GM12878 (cell line): ENCODE data around the gene CRTC1. TPM values are rescaled to one million over a fixed set of nuclear protein-coding genes. Genes with fewer than 3 reads are reported as not detected.
A peak's percentile ranks its signal among the peaks of the same experiment; 100 is the strongest.

Experiments used
- ATAC-seq: fragments of 200-7000 bp; cut with Tn5 transposase; 3 replicates; pipeline ENCODE4 v1.9.1; 2020; ENCODE audit warnings: mild to moderate bottlenecking, moderate library complexity
- BruUV-seq: library from RNA; stranded (reverse); fragments of 400-500 nt; replicated peaks from 2 replicates; lab custom pipeline; 2021; lab: Mats Ljungman, UMichigan
- CTCF ChIA-PET: fragments of 300-600 bp; sonication (Branson Sonifier 250); formaldehyde crosslinking; extraction: SDS; loops from one replicate; lab custom pipeline; 2021; ENCODE audit warnings: inconsistent platforms; lab: Yijun Ruan, JAX
- POLR2A ChIA-PET: fragments of 350-600 bp; formaldehyde crosslinking; extraction: SDS; loops from one replicate; lab custom pipeline; 2021; ENCODE audit warnings: inconsistent platforms; lab: Charles Lee
- RAD21 ChIA-PET: fragments of 300-600 bp; sonication (Branson Sonifier 250); formaldehyde crosslinking; loops from one replicate; lab custom pipeline; 2023; ENCODE audit warnings: antibody characterized with exemption; ENCODE audit not compliant: unreplicated experiment; lab: Charles Lee
- SMC1A ChIA-PET: fragments of 300-600 bp; sonication (Branson Sonifier 250); formaldehyde crosslinking; loops from one replicate; lab custom pipeline; 2023; ENCODE audit not compliant: unreplicated experiment, uncharacterized antibody; lab: Charles Lee
- DNase-seq: peaks from one replicate; pipeline ENCODE4 v3.0.0-alpha.2; 2011; ENCODE audit warnings: low read depth, low spot score
- FAIRE-seq: peaks from 3 replicates; lab custom pipeline; 2011; peaks lifted over from hg19 to GRCh38; lab: Jason Lieb, UNC
- H2AFZ ChIP-seq: 2 replicates; pipeline ENCODE4 v1.6.0; 2011; ENCODE audit warnings: low read depth, low read length, control low read depth; ENCODE audit not compliant: control insufficient read depth
- H3K27ac ChIP-seq: 2 replicates; pipeline ENCODE4 v1.5.1; 2011; ENCODE audit warnings: control low read depth; ENCODE audit not compliant: control insufficient read depth, insufficient read depth
- H3K27me3 ChIP-seq, 2 experiments: replicated peaks in 1 of 2; 2 replicates each; pipeline versions ENCODE4 v1.6.0 to v1.6.1; 2011; ENCODE audit warnings: low read length in 1 of 2; ENCODE audit not compliant: control insufficient read depth in 2 of 2, insufficient read depth in 2 of 2
- H3K36me3 ChIP-seq, 2 experiments: 2 replicates each; pipeline ENCODE4 v1.5.1; 2011; ENCODE audit warnings: low read length in 1 of 2; ENCODE audit not compliant: control insufficient read depth in 2 of 2, insufficient read depth in 2 of 2
- H3K4me1 ChIP-seq: 2 replicates; pipeline ENCODE4 v1.6.1; 2011; ENCODE audit warnings: mild to moderate bottlenecking, low read length, moderate library complexity, mixed read lengths; ENCODE audit not compliant: control insufficient read depth, insufficient read depth
- H3K4me2 ChIP-seq: 2 replicates; pipeline ENCODE4 v1.6.0; 2011; ENCODE audit warnings: control low read depth; ENCODE audit not compliant: control insufficient read depth, insufficient read depth
- H3K4me3 ChIP-seq: fragments of 200-600 bp; sonication (generic); 2 replicates; pipeline ENCODE4 v1.5.1; 2016
- H3K79me2 ChIP-seq: 2 replicates; pipeline ENCODE4 v1.6.0; 2011; ENCODE audit warnings: low read length; ENCODE audit not compliant: control insufficient read depth, insufficient read depth
- H3K9ac ChIP-seq: 2 replicates; pipeline ENCODE4 v1.8.0; 2011; ENCODE audit warnings: low read length, control low read depth, mixed read lengths; ENCODE audit not compliant: control insufficient read depth, insufficient read depth
- H3K9me3 ChIP-seq: replicated peaks from 3 replicates; pipeline ENCODE4 v1.5.1; 2011; ENCODE audit warnings: mild to moderate bottlenecking, low read length; ENCODE audit not compliant: control insufficient read depth, insufficient read depth
- H4K20me1 ChIP-seq: 2 replicates; pipeline ENCODE4 v1.6.0; 2011; ENCODE audit not compliant: control insufficient read depth, insufficient read depth
- BRCA1 ChIP-seq: IDR thresholded peaks from 2 replicates; pipeline ENCODE4 v1.6.1; 2011; ENCODE audit warnings: low read depth, low read length, improper control_type of control experiment
- FOS ChIP-seq: IDR thresholded peaks from 3 replicates; pipeline ENCODE4 v1.6.1; 2011; ENCODE audit warnings: borderline replicate concordance; ENCODE audit not compliant: insufficient read length; ENCODE audit errors: extremely low read depth
- HDAC2 ChIP-seq: fragments of 200-600 bp; sonication (generic); IDR thresholded peaks from 2 replicates; pipeline ENCODE4 v1.6.1; 2017
- IRF5 ChIP-seq: fragments of 450-650 bp; IDR thresholded peaks from 2 replicates; pipeline ENCODE4 v1.6.1; 2017; ENCODE audit warnings: borderline replicate concordance
- MYC ChIP-seq: IDR thresholded peaks from 2 replicates; pipeline ENCODE4 v1.6.1; 2011; ENCODE audit warnings: mild to moderate bottlenecking, low read length, moderate library complexity, inconsistent platforms; ENCODE audit not compliant: insufficient read depth, insufficient replicate concordance, insufficient read length, severe bottlenecking
- NFXL1 ChIP-seq: fragments of 450-650 bp; IDR thresholded peaks from 2 replicates; pipeline ENCODE4 v1.6.1; 2017; ENCODE audit warnings: antibody characterized with exemption, mild to moderate bottlenecking, borderline replicate concordance
- RBBP5 ChIP-seq: fragments of 200-600 bp; sonication (generic); conservative IDR thresholded peaks from 2 replicates; pipeline ENCODE4 v1.6.1; 2016
- SIX5 ChIP-seq: IDR thresholded peaks from 2 replicates; pipeline ENCODE4 v1.6.1; 2011; ENCODE audit warnings: mild to moderate bottlenecking, low read depth, low read length, moderate library complexity; ENCODE audit not compliant: severe bottlenecking
- SKIL ChIP-seq: fragments of 450-650 bp; IDR thresholded peaks from 2 replicates; pipeline ENCODE4 v1.6.1; 2017; ENCODE audit warnings: mild to moderate bottlenecking, low read depth, inconsistent platforms; ENCODE audit not compliant: poor library complexity, severe bottlenecking
- SPI1 ChIP-seq: IDR thresholded peaks from 2 replicates; pipeline ENCODE4 v1.6.1; 2011; ENCODE audit warnings: low read depth, mild to moderate bottlenecking, low read length, moderate library complexity, borderline replicate concordance; ENCODE audit not compliant: insufficient read depth
- SREBF2 ChIP-seq: IDR thresholded peaks from 2 replicates; pipeline ENCODE4 v1.6.1; 2012; ENCODE audit warnings: mild to moderate bottlenecking, low read length
- TCF7 ChIP-seq: IDR thresholded peaks from 2 replicates; pipeline ENCODE4 v1.6.1; 2014; ENCODE audit warnings: antibody characterized with exemption, borderline replicate concordance
- ZBTB11 ChIP-seq: fragments of 450-650 bp; formaldehyde crosslinking; IDR thresholded peaks from 2 replicates; pipeline ENCODE4 v1.5.0; 2022; ENCODE audit warnings: mild to moderate bottlenecking, missing genetic modification characterization
- ZNF207 ChIP-seq: fragments of 450-650 bp; IDR thresholded peaks from 2 replicates; pipeline ENCODE4 v1.6.1; 2014; ENCODE audit warnings: antibody characterized with exemption, mild to moderate bottlenecking, borderline replicate concordance
- WGBS: methylation state at CpG from one replicate; pipeline ENCODE4 v1.1.6; 2016; ENCODE audit warnings: low lambda C conversion rate; ENCODE audit not compliant: insufficient replicate concordance, insufficient coverage; ENCODE audit errors: missing lambda C conversion rate; 5-methylcytosine and 5-hydroxymethylcytosine counted together
- in situ Hi-C: fragments of 300-500 bp; cut with MboI; formaldehyde crosslinking; loops from 9 replicates; pipeline ENCODE4 v1.14.3; 2018; ENCODE audit warnings: mixed read lengths
- intact Hi-C: fragments of 100-400 bp; cut with micrococcal nuclease; formaldehyde crosslinking; loops from one replicate; pipeline ENCODE4 v1.14.2; 2022; ENCODE audit not compliant: unreplicated experiment
- polyA plus RNA-seq, 11 experiments: library from polyadenylated mRNA; depleted of rRNA in 4 of 11; unstranded in 6 of 11; stranded (reverse) in 5 of 11; fragments of >200 nt; fragmentation: Nextera tagmentation in 4 of 11; fragmentation: Illumina TruSeq in 1 of 11; extraction: Ambion mirVana in 4 of 11; extraction: Trizol in 1 of 11; gene quantifications; 1 replicate in 1 of 11; 2 replicates in 10 of 11; pipeline versions ENCODE4 v1.2.1 to v1.2.3, GENCODE V29; 2011 to 2016; ENCODE audit warnings: inconsistent platforms in 2 of 11, missing spikeins in 2 of 11, low read depth in 1 of 11
- total RNA-seq, 4 experiments: library from RNA; depleted of rRNA in 3 of 4; stranded (reverse); fragments of >200 nt in 3 of 4; fragmentation: Illumina TruSeq in 1 of 4; extraction: Trizol in 1 of 4; gene quantifications; 2 replicates each; pipeline versions ENCODE4 v1.2.1 to v1.2.3, GENCODE V29; 2013 to 2021

The CRTC1 gene
- total and polyA plus RNA-seq, 10 of the 15 experiments (the other 5 are each of a cell fraction or from before 2014, with no cell fraction given), result 0.02 to 4.6 (median 1.1) TPM; not detected in 1

GRCh38 chr19:18635831-18636182 lies 47.7 kb upstream of the CRTC1 start (continued):
- TF ChIP-seq RBBP5, result no peak
- no peak for TF ChIP-seq BRCA1
- no peak for TF ChIP-seq NFXL1
- TF ChIP-seq SKIL, result no peak
- TF ChIP-seq SREBF2, result no peak
- TF ChIP-seq, all 136 proteins: peak for 0

- intact Hi-C loops, result loop anchor here (1.0 to 2.0 kb wide), 2 partner anchors 114 to 282 kb away; partner anchors contain the start of genes COPE, DDX49 and ELL
- Histone ChIP-seq H3K4me3 (peak overlapping the region; percentile 72), H3K4me2 (peak overlapping the region; percentile 92), H3K9ac (no peak overlapping the region; the same call in 1 of the 2 replicates), H3K79me2 (peaks cover 14% of the 10 kb centered on the region), H3K36me3 (no peaks in the 10 kb centered on the region), H3K27me3 (no peaks in the 10 kb centered on the region), H2AFZ (peak overlapping the region; percentile 99), H3K9me3 (no peaks in the 10 kb centered on the region), H4K20me1 (no peaks in the 10 kb centered on the region), H3K27ac (peak overlapping the region; percentile 31; the same call in 1 of the 2 replicates), H3K4me1 (peaks cover 9% of the 10 kb centered on the region)
- CTCF ChIA-PET, result no interaction called here
- POLR2A ChIA-PET, result no interaction called here
- FAIRE-seq (peak; percentile 98), ATAC-seq (peak; percentile 96), DNase-seq (peak; percentile 83)
- SMC1A ChIA-PET, result no interaction called here
- in situ Hi-C loops, result no loop called here
- RAD21 ChIA-PET, result no interaction called here
- WGBS, result 1% methylated on average over 25 of the region's 44 CpGs
- no TSS peak for BruUV-seq
- TF ChIP-seq ZNF207, result no peak
- TF ChIP-seq FOS, result no peak
- TF ChIP-seq ZBTB11 (CRISPR knock-in tag), result no peak
- no peak for TF ChIP-seq HDAC2
- no peak for TF ChIP-seq IRF5
- no peak for TF ChIP-seq SIX5
- no peak for TF ChIP-seq MYC
- TF ChIP-seq SPI1, result peak; percentile 8; the same call in 1 of the 2 replicates
- TF ChIP-seq TCF7, result no peak
Observed at GRCh38 chr19:18636183-18636968, 47.1 kb upstream of the CRTC1 start.
